Uterus (tissue), 2 donors: Measurements from ENCODE around the gene IQGAP2.

Source experiments
- POLR2A ChIP-seq, 2 donors: fragments of 450-650 bp; IDR thresholded peaks; one replicate each; pipeline ENCODE4 v1.6.1; 2016; ENCODE audit warnings: antibody characterized with exemption in 2 of 2, mild to moderate bottlenecking in 1 of 2, moderate library complexity in 1 of 2
- TF ChIP-seq, protein P1 (sequence below), 4 experiments: fragments of 200-600 bp in 2 of 4; fragments of 450-650 bp in 2 of 4; sonication (generic) in 2 of 4; IDR thresholded peaks; one replicate each; pipeline ENCODE4 v1.5.1; 2016 to 2019; ENCODE audit warnings: antibody characterized with exemption in 4 of 4, mild to moderate bottlenecking in 2 of 4, moderate library complexity in 1 of 4

DNA sequence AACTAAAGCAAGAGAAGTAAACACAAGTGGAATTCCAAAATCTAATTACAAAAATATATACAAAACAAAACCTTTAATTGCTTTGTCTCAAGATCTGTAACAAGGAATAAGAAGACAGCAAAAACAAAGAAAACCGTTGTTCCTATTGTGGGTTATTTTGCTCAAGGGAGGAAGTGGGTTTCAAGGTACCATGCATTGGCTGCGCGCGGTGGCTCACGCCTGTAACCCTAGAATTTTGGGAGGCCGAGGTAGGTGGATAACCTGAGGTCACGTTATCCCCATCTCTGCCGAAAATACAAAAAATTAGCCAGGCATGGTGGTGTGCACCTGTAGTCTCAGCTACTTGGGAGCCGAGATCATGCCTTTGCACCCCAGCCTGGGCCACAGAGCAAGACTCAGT, 12.1 kb upstream of the IQGAP2 start:
- TF ChIP-seq, protein P1, sequence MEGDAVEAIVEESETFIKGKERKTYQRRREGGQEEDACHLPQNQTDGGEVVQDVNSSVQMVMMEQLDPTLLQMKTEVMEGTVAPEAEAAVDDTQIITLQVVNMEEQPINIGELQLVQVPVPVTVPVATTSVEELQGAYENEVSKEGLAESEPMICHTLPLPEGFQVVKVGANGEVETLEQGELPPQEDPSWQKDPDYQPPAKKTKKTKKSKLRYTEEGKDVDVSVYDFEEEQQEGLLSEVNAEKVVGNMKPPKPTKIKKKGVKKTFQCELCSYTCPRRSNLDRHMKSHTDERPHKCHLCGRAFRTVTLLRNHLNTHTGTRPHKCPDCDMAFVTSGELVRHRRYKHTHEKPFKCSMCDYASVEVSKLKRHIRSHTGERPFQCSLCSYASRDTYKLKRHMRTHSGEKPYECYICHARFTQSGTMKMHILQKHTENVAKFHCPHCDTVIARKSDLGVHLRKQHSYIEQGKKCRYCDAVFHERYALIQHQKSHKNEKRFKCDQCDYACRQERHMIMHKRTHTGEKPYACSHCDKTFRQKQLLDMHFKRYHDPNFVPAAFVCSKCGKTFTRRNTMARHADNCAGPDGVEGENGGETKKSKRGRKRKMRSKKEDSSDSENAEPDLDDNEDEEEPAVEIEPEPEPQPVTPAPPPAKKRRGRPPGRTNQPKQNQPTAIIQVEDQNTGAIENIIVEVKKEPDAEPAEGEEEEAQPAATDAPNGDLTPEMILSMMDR (IDR thresholded peaks at IDR 0.05): no peak
- no peak for TF ChIP-seq POLR2A (IDR thresholded peaks at IDR 0.05)
